Mesothelial cell of epicardium (in vitro differentiated cells): Measurements from ENCODE around the gene PABPC1L. TPM values are rescaled to one million over a fixed set of nuclear protein-coding genes. Genes with fewer than 3 reads are reported as not detected.

ENCODE experiments used
- DNase-seq, 2 experiments: peaks; one replicate each; pipeline ENCODE4 v3.0.0; 2021; ENCODE audit warnings: low spot score in 2 of 2; ENCODE audit not compliant: unreplicated experiment in 2 of 2
- H3K27ac Mint-ChIP-seq: 2 replicates; pipeline ENCODE4 v1.8.0; 2021; ENCODE audit warnings: mixed read lengths
- H3K27me3 Mint-ChIP-seq: 2 replicates; pipeline ENCODE4 v1.8.0; 2021; ENCODE audit warnings: low read depth, mixed read lengths
- H3K36me3 Mint-ChIP-seq: 2 replicates; pipeline ENCODE4 v1.8.0; 2021; ENCODE audit warnings: mixed read lengths
- H3K4me1 Mint-ChIP-seq: 2 replicates; pipeline ENCODE4 v1.8.0; 2021; ENCODE audit warnings: mixed read lengths
- H3K4me3 Mint-ChIP-seq: 2 replicates; pipeline ENCODE4 v1.8.0; 2021; ENCODE audit warnings: mild to moderate bottlenecking, moderate library complexity, mixed read lengths
- H3K9me3 Mint-ChIP-seq: 2 replicates; pipeline ENCODE4 v1.8.0; 2021; ENCODE audit warnings: mixed read lengths
- CTCF ChIP-seq: fragments of 200-600 bp; sonication (generic); IDR thresholded peaks from one replicate; pipeline ENCODE4 v1.5.0; 2021; ENCODE audit warnings: antibody characterized with exemption; ENCODE audit not compliant: unreplicated experiment
- total RNA-seq: library from RNA; stranded (reverse); gene quantifications from 3 replicates; pipeline ENCODE4 v1.2.1, GENCODE V29; 2021

Gene PABPC1L
- total RNA-seq, 1 donor from 2014 or later, result 135 TPM

- Mint-ChIP-seq H3K9me3 (no peaks in the 10 kb centered on the region), H3K27ac (no peak overlapping the region), H3K36me3 (peaks cover 3% of the 10 kb centered on the region), H3K27me3 (no peaks in the 10 kb centered on the region), H3K4me3 (no peak overlapping the region), H3K4me1 (peaks cover 12% of the 10 kb centered on the region)
- DNase-seq, result no peak
- TF ChIP-seq CTCF, result no peak
These were observed 13.3 kb upstream of the PABPC1L start for GRCh38 chr20:44896583-44896982.

GRCh38 chr20:44897133-44897532, 12.7 kb upstream of the PABPC1L start:
- no peak for DNase-seq
- H3K36me3 Mint-ChIP-seq, result peaks cover 3% of the 10 kb centered on the region
- no peak for TF ChIP-seq CTCF
- H3K27me3 Mint-ChIP-seq, result no peaks in the 10 kb centered on the region
- H3K9me3 Mint-ChIP-seq, result no peaks in the 10 kb centered on the region
- peaks cover 15% of the 10 kb centered on the region for H3K4me1 Mint-ChIP-seq
- no peak overlapping the region for H3K4me3 Mint-ChIP-seq
- no peak overlapping the region for H3K27ac Mint-ChIP-seq

GRCh38 chr20:44900231-44900854, 9.5 kb upstream of the PABPC1L start:
- Mint-ChIP-seq H3K9me3 (no peaks in the 10 kb centered on the region), H3K27ac (peak overlapping the region; percentile 69), H3K4me3 (no peak overlapping the region), H3K27me3 (no peaks in the 10 kb centered on the region), H3K36me3 (peaks cover 11% of the 10 kb centered on the region), H3K4me1 (peaks cover 23% of the 10 kb centered on the region)
- no peak for TF ChIP-seq CTCF
- DNase-seq, result no peak

GRCh38 chr20:44901974-44902373, 7.9 kb upstream of the PABPC1L start:
- no peak for TF ChIP-seq CTCF
- peaks cover 16% of the 10 kb centered on the region for H3K36me3 Mint-ChIP-seq
- no peak for DNase-seq
- peak overlapping the region; percentile 81 for H3K27ac Mint-ChIP-seq
- no peaks in the 10 kb centered on the region for H3K9me3 Mint-ChIP-seq
- no peaks in the 10 kb centered on the region for H3K27me3 Mint-ChIP-seq
- peaks cover 23% of the 10 kb centered on the region for H3K4me1 Mint-ChIP-seq
- H3K4me3 Mint-ChIP-seq, result no peak overlapping the region

- H3K36me3 Mint-ChIP-seq, result peaks cover 13% of the 10 kb centered on the region
- no peaks in the 10 kb centered on the region for H3K27me3 Mint-ChIP-seq
- H3K9me3 Mint-ChIP-seq, result no peaks in the 10 kb centered on the region
- H3K27ac Mint-ChIP-seq, result peak overlapping the region; percentile 79
- H3K4me3 Mint-ChIP-seq, result no peak overlapping the region
- H3K4me1 Mint-ChIP-seq, result peaks cover 23% of the 10 kb centered on the region
- TF ChIP-seq CTCF, result no peak
- DNase-seq, result no peak
These were observed 5.5 kb upstream of the PABPC1L start for GRCh38 chr20:44904377-44904776.
